C4-2B (cell line): Measurements from ENCODE around the gene TMEM220.

ENCODE experiments used
- ZFX ChIP-seq: fragments of 450-650 bp; IDR thresholded peaks from 2 replicates; pipeline ENCODE4 v1.6.1; 2017
- TF ChIP-seq, protein P1 (sequence below): fragments of 450-650 bp; conservative IDR thresholded peaks from 2 replicates; pipeline ENCODE4 v1.5.1; 2017; ENCODE audit warnings: mild to moderate bottlenecking

DNA sequence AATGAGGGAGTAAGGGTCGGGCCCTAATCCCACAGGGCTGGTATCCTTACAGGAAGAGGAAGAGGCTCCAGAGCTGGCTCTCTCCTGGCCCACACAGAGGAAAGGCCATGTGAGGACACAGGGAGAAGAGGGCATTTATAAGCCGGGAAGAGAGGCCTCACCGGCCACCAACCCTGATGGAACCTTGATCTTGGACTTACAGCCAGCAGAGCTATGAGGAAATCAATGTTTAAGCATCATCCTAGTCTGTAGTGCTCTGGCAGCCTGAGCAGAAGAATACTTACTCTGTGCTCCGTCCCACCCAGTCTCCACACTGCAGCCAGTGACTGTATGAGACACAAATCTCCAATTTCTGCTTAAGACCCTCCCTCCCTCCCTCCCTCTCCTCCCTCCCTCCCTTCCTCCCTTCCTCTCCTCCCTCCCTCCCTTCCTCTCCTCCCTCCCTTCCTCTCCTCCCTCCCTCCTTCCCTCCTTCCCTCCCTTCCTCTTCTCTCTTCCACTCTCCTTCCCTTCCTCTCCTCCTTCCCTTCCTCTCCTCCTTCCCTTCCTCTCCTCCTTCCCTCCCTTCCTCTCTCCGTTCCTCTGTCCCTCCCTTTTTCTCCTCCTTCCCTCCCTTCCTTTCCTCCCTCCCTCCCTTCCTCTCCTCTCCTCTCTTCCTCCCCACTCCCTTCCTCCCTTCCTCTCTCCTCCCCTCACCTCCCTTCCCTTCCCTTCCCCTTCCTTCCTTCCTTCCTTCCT is 8.9 kb upstream of the TMEM220 start:
- TF ChIP-seq, protein P1, sequence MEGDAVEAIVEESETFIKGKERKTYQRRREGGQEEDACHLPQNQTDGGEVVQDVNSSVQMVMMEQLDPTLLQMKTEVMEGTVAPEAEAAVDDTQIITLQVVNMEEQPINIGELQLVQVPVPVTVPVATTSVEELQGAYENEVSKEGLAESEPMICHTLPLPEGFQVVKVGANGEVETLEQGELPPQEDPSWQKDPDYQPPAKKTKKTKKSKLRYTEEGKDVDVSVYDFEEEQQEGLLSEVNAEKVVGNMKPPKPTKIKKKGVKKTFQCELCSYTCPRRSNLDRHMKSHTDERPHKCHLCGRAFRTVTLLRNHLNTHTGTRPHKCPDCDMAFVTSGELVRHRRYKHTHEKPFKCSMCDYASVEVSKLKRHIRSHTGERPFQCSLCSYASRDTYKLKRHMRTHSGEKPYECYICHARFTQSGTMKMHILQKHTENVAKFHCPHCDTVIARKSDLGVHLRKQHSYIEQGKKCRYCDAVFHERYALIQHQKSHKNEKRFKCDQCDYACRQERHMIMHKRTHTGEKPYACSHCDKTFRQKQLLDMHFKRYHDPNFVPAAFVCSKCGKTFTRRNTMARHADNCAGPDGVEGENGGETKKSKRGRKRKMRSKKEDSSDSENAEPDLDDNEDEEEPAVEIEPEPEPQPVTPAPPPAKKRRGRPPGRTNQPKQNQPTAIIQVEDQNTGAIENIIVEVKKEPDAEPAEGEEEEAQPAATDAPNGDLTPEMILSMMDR: no peak
- TF ChIP-seq ZFX: no peak
